Kasumi-1 (cell line): Measurements from ENCODE around the gene OR13C4.
"Not testable (repeated sequence)": the region's sequence is repeated elsewhere in the genome, so short reads cannot be mapped to it uniquely, and the experiment has no call there.

ENCODE experiments used
- DNase-seq, 2 experiments: peaks; one replicate each; lab custom pipeline; 2025; lab: John Stamatoyannopoulos, UW

OR13C4 gene

DNA sequence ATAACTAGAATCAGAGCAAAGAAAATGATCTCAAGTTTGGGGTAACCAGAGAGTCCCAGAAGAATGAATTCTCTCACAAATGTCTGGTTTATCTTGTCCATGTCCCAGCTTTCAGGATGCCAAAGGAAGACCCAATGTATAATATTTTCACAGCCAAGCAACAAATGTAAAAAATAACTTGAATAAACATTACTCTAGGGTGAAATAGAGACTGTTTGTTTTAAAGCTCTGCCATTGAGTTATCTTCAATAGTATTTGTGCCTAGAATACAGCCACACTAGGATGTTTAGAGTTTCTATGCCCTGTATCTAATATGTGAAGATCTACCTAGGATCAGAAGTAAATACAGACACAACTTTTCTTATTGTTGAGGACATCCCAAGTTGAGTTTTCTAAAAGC, at the start of gene OR13C4:
OR13C4 (minus strand) TSS at position 101 of the 400 bp plus-strand sequence; CDS start at position 101, 0 bp downstream.
- DNase-seq: no peak

DNA sequence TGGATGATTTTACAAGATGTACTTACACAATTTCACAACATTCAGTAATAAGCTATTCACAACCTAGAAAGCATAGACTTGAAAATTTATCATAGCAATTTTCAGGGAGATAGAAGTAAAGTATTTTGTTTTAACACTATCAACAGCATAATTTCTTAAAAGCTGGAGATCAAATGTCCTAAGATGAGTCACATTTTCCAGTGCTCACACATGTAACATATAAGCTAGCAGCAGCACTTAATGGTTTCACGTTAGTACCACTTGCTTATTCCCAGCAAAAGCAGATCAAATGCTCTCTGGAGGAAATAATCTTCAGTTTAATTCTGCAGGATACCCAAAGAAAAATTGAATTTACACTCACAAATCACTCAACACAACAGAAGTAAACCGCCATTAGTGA, 48.4 kb upstream of the OR13C4 start:
- no peak for DNase-seq

DNA sequence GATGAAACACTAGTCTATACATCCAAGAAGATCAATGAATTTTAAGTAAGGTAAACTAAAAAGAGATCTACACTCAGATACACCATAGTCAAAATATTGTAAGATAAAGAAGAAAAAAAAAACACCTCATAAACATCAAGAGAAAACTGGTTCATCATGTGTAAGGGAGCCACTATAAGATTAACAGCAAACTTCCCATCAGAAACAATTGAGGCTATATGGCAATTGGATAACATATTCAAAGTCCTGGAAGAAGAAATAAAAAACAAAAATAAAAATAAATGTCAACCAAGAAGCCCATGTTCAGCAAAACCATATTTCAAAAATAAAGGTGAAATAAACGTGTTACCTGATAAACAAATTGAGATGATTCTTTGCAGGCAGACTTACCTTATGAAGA, 45.6 kb upstream of the OR13C4 start:
- peak; percentile 8 to 29 for DNase-seq

DNA sequence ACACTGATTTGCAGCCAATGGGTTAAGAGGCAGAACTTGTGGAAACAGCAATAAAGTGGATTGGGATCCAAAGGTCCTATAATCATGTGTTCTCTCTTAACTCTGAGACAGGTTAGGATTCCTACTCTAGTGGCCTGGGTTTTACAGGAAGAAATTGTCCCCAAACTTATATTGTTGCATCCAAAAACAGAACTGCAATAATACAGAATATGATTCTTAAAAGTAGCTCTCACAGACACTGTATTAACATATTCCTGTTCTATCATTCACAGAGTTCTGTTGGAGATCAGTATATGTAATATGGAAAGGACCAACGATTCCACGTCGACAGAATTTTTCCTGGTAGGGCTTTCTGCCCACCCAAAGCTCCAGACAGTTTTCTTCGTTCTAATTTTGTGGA, 41.9 kb upstream of the OR13C4 start, which contains the start of gene OR13C8:
OR13C8 (plus strand) TSS at position 301 of the 400 bp plus-strand sequence; CDS start at position 301, 0 bp downstream.
- DNase-seq: no peak

DNA sequence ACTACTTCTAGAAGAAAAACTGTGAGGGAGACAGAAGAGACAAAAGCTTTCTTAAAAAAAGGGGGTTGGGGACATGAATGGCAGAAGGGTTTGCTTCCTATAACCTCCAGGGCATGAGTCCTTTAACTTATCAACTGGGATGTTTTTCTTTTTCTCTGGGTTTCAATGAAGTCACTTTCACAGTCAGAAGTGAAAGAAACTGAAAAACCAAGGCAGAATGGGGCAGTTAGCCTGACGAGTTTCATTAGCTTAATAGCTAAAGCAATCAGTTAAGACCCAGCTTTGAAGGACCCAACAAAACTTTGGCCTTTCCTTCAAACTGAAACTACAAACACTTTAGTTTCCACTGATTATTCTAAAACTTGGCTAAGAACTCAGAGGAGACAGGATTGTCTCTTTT, 37.3 kb upstream of the OR13C4 start:
- no peak for DNase-seq

DNA sequence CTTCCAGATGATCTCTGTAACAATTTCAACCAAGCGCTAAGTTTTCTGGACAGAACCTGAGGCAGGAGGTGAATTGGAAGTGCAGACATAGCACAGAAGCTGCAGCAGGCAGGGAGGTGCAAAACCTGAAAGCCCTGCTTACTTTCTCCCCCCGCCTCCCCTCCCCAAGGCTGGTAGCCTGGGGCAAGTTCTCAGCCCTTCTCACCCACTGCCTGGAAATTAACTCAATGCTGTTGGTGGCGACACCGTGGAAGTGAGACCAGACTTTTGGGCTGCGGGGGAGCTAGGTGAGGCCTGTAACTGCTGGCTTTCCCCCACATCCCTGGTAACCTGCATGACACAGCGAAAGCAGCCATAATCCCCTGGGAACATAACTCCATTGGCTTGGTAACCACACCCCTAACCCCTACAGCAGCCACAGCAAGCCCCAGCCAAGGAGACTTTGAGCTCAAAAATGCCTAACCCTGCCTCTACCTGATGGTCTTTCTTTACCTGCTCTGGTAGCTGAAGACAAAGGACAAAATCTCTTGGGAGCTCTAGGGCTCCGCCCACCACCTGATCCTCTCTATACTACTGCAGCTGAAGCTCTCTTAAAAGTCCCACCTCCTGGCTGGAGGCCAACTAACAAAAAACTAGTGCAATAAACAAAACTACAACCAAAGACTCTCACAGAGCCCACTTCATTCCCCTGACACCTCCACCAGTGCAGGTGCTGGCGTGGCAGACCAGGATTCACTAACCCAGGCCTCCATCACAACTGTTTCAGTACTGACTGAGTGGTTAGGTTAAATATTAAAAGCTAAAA, 30.0 kb upstream of the OR13C4 start:
- no peak for DNase-seq

DNA sequence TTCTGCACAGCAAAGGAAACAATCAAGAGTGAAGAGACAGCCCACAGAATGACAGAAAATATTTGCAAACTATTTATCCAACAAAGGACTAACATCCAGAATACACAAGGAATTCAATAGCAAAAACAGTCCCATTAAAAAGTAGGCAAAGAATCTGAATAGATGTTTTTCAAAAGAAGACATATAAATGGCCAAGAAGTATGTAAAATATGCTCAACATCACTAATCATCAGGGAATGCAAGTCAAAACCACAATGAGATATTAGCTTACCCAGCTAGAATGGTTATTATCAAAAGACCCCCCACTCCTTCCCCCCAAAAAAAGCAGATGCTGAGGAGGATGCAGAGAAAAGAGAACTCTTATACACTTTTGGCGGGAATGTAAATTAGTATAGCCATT, 28.5 kb upstream of the OR13C4 start:
- no peak for DNase-seq

DNA sequence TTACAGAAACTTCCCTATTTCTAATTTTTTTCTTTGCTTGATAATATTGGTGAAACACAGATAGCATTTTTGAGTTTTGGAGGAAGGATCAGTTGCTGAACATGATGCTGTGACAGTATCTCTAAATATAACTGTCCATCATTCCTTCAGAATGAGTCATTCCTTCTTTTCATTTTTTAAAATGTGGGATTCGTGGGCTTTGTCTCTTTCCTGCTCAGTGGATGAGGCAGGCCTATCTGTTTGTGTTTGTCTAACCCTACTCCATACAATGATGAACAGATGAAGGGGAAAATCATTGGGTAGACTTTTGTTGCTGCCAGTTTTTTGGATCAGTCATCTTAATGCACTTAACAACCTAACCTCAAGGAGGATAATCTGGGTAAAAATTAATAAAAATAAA, 26.3 kb upstream of the OR13C4 start:
- DNase-seq: no peak

DNA sequence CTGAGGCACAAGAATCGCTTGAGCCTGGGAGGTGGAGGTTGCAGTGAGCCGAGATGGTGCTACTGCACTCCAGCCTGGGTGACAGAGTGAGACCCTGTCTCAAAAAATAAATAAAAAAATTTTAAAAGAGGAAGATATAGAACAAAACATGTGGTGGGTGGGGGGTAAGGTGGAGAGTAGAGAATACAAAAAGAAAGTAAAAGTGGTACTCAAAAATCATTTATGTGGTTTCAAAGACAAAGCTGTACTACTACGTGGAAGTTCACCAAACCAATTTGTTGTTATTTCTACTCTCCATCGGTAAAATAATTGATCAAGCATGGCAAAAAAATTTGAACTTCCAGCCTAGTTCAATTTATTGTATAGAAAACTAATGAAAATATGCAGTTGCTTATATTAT, 17.6 kb upstream of the OR13C4 start:
- DNase-seq: no peak

DNA sequence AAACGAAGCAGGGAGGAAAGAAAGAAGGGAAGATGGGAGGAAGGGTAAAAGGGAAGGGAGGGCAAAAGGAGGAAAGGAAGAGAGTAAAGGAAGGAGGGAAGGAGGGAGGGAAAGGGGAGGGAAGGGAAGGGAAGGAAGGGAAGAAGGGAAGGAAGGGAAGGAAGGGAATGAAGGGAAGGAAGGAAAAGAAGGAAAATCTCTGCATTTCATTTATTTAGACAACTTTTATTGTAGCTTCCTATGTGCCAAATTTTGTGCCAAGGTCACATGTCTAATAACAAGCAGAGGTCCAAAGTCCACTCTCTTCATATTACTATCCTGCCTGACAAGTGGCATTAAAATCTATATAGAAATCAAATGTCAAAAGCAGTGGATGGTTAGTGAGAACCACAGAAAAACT, 12.3 kb upstream of the OR13C4 start:
- DNase-seq: no peak

DNA sequence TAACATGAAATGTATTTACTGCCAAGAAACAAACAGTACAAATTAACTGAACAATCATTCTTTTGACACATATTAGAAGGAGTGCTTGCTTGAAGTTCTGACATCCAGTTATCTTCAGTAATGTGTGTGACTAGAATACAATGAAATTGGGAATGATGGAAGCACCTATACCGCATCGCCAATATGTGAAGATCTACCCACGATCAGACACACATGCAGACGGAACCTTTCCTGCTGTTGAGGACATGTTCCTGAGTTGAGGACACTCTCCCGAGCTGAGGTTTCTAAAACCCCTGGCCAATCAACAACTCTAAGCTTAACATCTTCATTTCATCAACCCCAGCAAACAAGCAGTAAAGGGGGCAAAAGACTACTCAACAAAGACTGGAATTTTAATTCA, 9.7 kb upstream of the OR13C4 start, which contains the start of gene OR13C3:
OR13C3 (minus strand) TSS at position 101 of the 400 bp plus-strand sequence. CDS start 133 bp downstream, outside the sequence.
- no peak for DNase-seq

DNA sequence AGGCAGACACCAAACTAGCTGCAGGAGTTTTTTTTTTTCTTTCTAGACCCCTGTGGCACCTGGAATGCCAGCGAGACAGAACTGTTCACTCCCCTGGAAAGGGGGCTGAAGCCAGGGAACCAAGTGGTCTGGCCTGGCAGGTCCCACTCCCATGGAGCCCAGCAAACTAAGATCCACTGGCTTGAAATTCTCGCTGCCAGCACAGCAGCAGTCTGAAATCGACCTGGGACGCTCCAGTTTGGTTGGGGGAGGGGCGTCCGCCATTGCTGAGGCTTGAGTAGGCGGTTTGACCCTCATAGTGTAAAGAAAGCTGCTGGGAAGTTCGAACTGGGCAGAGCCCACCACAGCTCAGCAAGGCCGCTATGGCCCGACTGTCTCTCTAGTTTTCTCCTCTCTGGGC, 6.8 kb downstream of the OR13C4 start:
- DNase-seq: not testable (repeated sequence)

DNA sequence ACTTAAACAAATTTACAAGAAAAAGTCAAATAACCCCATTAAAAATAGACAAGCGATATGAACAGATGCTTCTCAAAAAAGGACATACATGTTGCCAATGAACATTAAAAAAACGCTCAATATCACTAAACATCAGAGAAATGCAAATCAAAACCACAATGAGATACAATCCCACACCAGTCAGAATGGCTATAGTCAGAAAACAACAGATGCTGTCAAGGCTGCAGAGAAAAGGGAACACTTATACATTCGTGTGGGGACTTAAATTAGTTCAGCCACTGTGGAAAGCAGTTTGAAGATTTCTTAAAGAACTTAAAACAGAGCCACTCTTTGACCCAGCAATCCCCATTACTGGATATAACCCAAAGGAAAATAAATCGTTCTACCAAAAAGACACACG, 12.1 kb downstream of the OR13C4 start:
- DNase-seq: no peak

DNA sequence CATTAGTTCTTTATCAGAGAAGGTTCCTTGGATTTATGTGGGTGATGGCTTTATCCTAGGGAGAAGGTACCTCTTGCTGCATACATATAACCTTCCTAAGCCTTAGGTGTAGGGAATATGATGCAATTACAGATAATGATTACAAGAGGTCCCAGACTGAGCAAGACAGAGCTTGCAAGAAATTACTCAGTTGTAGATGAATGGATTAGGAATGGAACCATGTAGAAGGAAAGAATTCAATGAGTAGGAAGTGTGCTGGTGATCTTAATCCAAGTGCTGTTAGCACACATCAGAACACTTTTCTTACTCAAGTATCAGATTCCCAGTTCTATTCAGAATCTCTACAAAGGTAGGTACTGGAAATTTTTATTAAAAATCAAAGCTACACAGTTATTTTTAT, 20.4 kb downstream of the OR13C4 start:
- DNase-seq: no peak

DNA sequence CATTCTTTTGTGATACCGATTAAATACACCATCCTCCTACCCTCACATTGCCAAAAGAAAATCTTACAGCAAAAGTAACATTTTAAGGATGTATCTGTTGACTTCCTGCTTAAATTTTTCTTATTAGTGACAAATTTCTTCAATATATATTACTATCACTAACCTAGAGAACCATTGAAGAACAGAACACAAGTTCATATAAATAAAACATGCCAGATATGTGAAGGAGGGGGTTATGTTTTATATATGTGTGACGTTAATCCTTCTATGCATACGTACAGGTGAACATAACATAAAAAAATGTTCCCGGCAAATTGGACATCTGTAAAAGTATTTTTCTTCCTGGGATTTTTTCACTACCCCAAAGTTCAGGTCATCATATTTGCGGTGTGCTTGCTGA, 23.0 kb downstream of the OR13C4 start, which contains the start of gene OR13F1:
OR13F1 (plus strand) TSS at position 301 of the 400 bp plus-strand sequence; CDS start at position 301, 0 bp downstream.
- DNase-seq: no peak

DNA sequence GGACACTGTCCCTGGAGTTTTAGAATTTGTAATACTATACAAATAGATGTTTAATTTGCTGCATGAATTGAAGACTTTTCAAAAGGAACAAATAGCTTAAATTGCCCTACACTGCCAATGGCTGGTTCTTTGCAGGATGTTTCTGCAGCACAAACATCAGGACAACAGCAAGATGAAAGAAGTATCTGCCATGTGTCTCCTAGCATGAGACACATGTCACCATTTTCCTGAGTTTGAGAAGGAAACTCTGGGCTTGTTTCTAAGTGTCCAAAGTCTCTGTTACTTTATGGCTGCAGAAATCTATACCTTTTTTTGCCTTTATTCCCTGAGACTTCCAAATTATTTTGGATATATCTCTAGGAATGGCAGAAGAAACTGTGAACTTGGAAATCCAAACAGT, 23.6 kb downstream of the OR13C4 start:
- DNase-seq: no peak

DNA sequence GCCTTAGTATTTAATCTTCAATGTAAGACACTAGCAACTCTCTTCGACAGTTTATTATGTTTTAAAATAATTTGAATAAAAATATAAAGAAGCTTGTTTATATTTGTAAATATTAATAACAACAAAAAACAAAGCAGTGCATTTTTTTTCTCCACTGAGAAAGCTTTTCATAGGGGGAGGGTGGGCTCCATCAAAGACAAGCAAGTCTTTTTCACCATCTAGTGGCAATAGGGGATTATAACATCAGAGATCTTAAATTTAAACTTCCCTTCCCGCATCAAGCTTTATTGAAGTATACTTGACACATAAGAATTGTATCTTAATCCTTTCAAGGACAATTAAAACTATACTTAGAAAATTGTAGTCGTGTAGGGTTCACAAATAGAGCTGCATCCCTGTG, 32.2 kb downstream of the OR13C4 start:
- DNase-seq: peak; percentile 24 to 75

DNA sequence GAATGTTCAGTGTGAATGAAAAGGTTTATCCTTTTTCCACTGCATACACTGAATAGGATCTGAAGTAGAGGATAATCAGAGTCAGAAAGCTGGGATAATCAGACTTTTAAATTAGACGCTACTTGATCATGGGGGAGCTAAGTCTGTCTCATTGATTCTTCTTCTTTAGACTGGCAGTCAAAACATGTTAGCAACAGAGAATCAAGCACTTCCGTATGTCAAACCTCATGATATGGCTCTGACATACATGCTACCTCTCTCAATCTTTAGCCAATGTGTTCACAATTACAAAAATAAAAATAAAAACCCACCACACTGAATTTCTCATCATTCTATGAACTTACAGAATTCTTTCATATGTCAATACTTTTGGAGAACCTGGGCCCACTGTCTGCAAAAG, 42.0 kb downstream of the OR13C4 start:
- DNase-seq: no peak

DNA sequence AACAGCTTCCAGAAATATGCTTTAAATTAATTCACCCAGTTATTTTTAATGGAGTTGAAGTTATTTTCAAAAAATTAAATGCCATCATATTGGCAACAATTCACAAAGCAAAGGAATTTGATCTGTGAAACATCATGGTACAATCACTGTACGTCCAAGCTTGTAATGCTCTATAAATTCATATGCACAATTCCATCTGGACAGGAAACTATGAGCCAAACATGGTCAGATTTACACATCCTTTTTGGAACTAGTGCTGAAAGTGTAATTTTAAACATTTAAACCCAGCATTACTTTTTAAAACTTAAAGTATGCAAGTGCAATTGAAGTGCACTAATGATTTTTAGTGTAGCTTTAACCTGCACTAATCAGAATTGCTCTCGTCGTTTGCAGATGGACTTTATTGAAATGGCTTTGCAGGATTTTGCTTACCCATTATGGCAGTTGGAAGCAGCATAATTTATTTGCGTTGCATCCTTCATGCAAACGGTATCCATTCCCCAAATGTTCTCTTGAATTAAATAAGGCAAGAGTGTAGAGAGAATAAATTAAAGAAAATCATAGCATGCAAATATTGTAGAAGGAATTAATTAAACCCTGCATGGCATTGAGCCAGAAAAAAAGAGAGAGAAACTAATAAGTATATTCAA, 44.0 kb downstream of the OR13C4 start:
- no peak for DNase-seq
